Neural cell (in vitro differentiated cells): Measurements from ENCODE around the gene MAPK8.

ENCODE experiments used
- CTCF ChIP-seq: fragments of 450-650 bp; IDR thresholded peaks from 2 replicates; pipeline ENCODE4 v1.5.1; 2014; ENCODE audit warnings: antibody characterized with exemption, mild to moderate bottlenecking, moderate library complexity; ENCODE audit not compliant: poor library complexity, severe bottlenecking
- EP300 ChIP-seq: fragments of 450-650 bp; conservative IDR thresholded peaks from 2 replicates; pipeline ENCODE4 v1.6.1; 2014; ENCODE audit warnings: antibody characterized with exemption, mild to moderate bottlenecking, moderate library complexity; ENCODE audit not compliant: poor library complexity, severe bottlenecking
- EZH2 ChIP-seq: fragments of 200-600, 300-800 bp; shearing (Covaris generic), sonication (generic); IDR thresholded peaks from 2 replicates; pipeline ENCODE4 v1.6.1; 2014; ENCODE audit warnings: antibody characterized with exemption, low read length, borderline replicate concordance, mild to moderate bottlenecking; ENCODE audit not compliant: insufficient read depth, poor library complexity, severe bottlenecking
- POLR2AphosphoS5 ChIP-seq: IDR thresholded peaks from 2 replicates; pipeline ENCODE4 v1.6.1; 2012
- RAD21 ChIP-seq: fragments of 450-650 bp; conservative IDR thresholded peaks from 2 replicates; pipeline ENCODE4 v1.6.1; 2014; ENCODE audit warnings: antibody characterized with exemption, mild to moderate bottlenecking, moderate library complexity
- REST ChIP-seq: IDR thresholded peaks from 2 replicates; pipeline ENCODE4 v1.6.1; 2012; ENCODE audit warnings: borderline replicate concordance
- SMC3 ChIP-seq: fragments of 450-650 bp; conservative IDR thresholded peaks from 2 replicates; pipeline ENCODE4 v1.6.1; 2014; ENCODE audit warnings: antibody characterized with exemption, mild to moderate bottlenecking, moderate library complexity; ENCODE audit not compliant: poor library complexity
- TAF1 ChIP-seq: IDR thresholded peaks from 2 replicates; pipeline ENCODE4 v1.6.1; 2012; ENCODE audit warnings: low read depth

GRCh38 chr10:48382982-48383381, 76.5 kb downstream of the MAPK8 start:
- TF ChIP-seq CTCF = no peak
- no peak for TF ChIP-seq POLR2AphosphoS5
- no peak for TF ChIP-seq TAF1
- no peak for TF ChIP-seq REST
- no peak for TF ChIP-seq SMC3
- TF ChIP-seq RAD21 = no peak
- no peak for TF ChIP-seq EP300
- TF ChIP-seq EZH2 = no peak
